Activated T-helper 1 cell treated with anti-CD3 and anti-CD28 coated beads, Interleukin-12 subunit alpha, Interleukin-12 subunit beta, Interleukin-2, Interleukin-4 antibody, amounts not matched to agents 30 ng/mL and 10 ng/mL and 1 ng/mL, durations not matched to agents 14 hours and 24 hours and 36 hours (primary cell): ENCODE results near the gene GALNT9. TPM values are rescaled to one million over a fixed set of nuclear protein-coding genes. Genes with fewer than 3 reads are reported as not detected.

Experiments used
- DNase-seq: peaks from one replicate; pipeline ENCODE4 v3.0.0; 2021; ENCODE audit warnings: low spot score
- H3K27ac Mint-ChIP-seq: one replicate; pipeline ENCODE4 v1.8.0; 2021; ENCODE audit warnings: mild to moderate bottlenecking, mixed read lengths
- H3K27me3 Mint-ChIP-seq: one replicate; pipeline ENCODE4 v1.8.0; 2022; ENCODE audit warnings: mild to moderate bottlenecking, moderate library complexity, mixed read lengths; ENCODE audit not compliant: insufficient read depth
- H3K36me3 Mint-ChIP-seq: one replicate; pipeline ENCODE4 v1.8.0; 2021; ENCODE audit warnings: low read depth, mixed read lengths
- H3K4me1 Mint-ChIP-seq: one replicate; pipeline ENCODE4 v1.8.0; 2021; ENCODE audit warnings: low read depth, mixed read lengths
- H3K4me3 Mint-ChIP-seq: one replicate; pipeline ENCODE4 v1.8.0; 2021; ENCODE audit warnings: mild to moderate bottlenecking, moderate library complexity, mixed read lengths
- H3K9me3 Mint-ChIP-seq: one replicate; pipeline ENCODE4 v1.8.0; 2021; ENCODE audit warnings: mixed read lengths
- intact Hi-C: fragments of 100-400 bp; cut with micrococcal nuclease; formaldehyde crosslinking; loops from one replicate; pipeline ENCODE4 v1.15.1; 2024
- total RNA-seq: library from RNA; stranded (reverse); gene quantifications from 2 replicates; pipeline ENCODE4 v1.2.3, GENCODE V29; 2022

Gene GALNT9
- total RNA-seq, 1 donor from 2014 or later = not detected

DNA sequence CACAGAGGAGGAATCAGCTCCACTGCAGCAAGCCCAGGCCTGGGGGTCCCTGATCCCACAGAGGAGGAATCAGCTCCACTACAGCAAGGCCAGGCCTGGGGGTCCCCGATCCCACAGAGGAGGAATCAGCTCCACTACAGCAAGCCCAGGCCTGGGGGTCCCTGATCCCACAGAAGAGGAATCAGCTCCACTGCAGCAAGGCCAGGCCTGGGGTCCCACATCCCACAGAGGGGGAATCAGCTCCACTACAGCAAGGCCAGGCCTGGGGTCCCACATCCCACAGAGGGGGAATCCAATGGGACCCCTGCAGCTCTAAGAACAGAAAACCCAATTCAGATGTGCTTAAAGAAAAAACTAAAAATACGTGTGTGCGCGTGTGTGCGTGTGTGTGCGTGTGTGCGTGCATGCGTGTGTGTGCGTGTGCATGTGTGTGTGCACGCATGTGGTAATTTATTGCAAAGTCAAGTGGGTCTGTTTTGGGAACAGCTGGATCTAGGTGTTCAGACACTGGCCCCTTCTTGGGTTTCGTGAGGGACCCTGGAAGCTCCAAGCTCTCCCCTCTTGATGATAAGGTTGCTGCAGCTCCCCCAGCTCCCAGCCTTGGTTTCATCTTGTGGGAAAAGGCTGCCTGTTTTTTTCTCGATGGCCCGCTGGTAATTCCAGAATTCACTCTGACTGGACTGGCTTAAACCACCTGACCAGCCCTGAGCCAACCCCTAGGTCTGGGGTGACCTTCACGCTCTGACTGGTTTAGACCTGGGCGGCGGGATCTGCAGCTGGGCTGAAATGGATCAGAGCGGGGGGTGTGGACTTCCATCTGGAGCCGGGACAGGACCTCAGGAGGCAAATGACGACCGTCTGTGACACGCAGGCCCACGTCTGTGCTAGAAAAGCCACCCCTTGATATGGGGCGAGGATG lies 47.1 kb downstream of the GALNT9 start:
- intact Hi-C loops = no loop called here
- Mint-ChIP-seq H3K4me1 (no peaks in the 10 kb centered on the region), H3K4me3 (no peak overlapping the region), H3K27ac (no peak overlapping the region), H3K9me3 (no peaks in the 10 kb centered on the region), H3K36me3 (no peaks in the 10 kb centered on the region), H3K27me3 (peaks cover 7% of the 10 kb centered on the region)
- no peak for DNase-seq

DNA sequence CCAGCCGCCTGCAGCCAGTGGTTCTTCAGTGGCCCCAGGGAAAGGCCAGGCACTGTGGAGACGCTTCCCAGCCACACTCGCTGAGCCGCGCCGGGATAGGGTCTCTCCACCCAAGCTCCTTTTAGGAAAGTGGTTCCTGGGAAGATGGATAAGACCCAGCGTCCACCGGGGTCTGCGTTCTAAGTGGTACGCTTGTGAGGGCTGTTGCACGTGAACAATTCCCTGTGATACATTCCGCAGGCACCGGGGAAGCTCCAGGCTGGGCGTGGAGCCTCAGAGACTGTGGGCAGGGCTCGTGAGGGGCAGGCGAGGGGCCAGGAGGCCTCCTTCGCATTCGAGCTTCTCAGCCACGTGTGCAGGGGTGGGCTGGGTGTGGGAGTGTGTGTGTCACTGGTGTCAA lies 48.4 kb downstream of the GALNT9 start:
- DNase-seq = no peak
- intact Hi-C loops = no loop called here
- Mint-ChIP-seq H3K4me3 (no peak overlapping the region), H3K36me3 (no peaks in the 10 kb centered on the region), H3K9me3 (no peaks in the 10 kb centered on the region), H3K27me3 (peaks cover 7% of the 10 kb centered on the region), H3K27ac (no peak overlapping the region), H3K4me1 (no peaks in the 10 kb centered on the region)

DNA sequence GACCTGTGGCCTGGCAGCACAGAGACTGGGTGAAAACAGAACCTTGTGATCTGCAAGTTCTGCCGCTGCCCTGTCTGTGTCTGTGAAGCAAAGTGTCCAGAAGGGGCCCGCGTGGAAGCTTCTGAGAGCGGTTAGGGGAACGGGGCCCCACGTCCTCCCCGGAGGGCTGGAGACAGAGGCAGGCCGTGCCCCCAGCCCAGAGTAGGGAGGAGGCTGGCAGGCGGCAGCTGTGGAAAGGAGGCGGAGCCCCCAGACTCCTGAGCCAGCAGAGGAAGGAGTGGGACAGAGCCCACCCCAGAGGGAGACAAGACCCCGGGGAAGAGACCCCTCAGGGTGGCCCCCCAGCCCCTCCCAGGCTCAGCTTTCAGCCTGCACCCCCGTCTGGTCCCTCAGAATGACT lies 49.0 kb downstream of the GALNT9 start:
- no peaks in the 10 kb centered on the region for H3K9me3 Mint-ChIP-seq
- intact Hi-C loops = no loop called here
- H3K4me3 Mint-ChIP-seq = no peak overlapping the region
- H3K27ac Mint-ChIP-seq = no peak overlapping the region
- H3K36me3 Mint-ChIP-seq = no peaks in the 10 kb centered on the region
- no peaks in the 10 kb centered on the region for H3K4me1 Mint-ChIP-seq
- H3K27me3 Mint-ChIP-seq = peaks cover 4% of the 10 kb centered on the region
- no peak for DNase-seq

DNA sequence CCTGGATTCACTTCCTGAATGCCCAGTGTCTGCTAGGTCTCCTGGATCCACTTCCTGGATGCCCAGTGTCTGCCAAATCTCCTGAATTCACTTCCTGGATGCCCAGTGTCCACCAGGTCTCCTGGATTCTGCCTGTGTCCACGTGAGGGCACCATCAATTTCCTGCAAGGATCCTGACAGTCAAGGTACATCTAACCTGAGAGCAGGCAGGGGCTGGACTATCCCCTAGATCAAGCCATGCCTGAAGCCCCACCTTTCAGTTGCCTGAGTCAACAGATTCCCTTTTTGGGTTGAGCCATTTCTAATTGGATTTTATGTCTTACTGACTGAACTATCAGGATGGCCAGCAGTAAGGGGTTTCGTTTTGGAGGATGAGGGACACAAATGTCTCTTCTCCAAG lies 49.5 kb downstream of the GALNT9 start:
- Mint-ChIP-seq H3K4me3 (no peak overlapping the region), H3K36me3 (no peaks in the 10 kb centered on the region), H3K27me3 (peaks cover 4% of the 10 kb centered on the region), H3K9me3 (no peaks in the 10 kb centered on the region), H3K27ac (no peak overlapping the region), H3K4me1 (no peaks in the 10 kb centered on the region)
- no peak for DNase-seq
- intact Hi-C loops = no loop called here

DNA sequence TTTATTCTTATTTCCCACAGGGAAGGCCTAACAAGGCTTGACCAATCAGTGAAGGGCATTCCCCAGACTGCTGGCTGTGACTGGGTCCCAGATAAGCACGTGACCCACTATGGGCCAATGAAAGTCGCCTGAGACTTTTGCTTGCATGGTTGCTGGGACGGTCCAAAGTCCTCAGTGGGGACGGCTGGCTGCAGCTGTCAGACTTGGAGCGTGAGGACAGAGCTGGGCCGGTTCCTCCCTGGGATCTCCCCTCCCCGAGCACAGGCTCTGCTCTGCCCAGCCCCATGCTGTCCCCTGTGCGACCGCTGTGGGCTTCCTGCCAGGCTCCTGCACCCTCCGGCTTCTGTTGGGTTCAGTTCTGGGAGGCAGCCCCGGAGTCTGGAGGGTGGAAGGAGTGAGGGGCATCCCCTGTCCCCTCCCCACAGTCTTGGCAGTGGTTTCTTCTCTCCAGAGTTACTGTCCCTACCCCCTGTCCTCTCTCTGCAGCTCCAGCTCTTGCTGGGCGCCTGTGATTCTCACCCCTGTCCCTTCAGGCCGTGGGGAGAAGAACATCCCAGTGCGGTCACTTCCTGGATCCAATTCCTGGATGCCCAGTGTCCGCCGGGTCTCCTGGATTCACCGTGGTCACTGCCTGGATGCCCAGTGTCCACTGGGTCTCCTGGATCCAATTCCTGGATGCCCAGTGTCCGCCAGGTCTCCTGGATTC lies 50.1 kb downstream of the GALNT9 start:
- Mint-ChIP-seq H3K4me3 (no peak overlapping the region), H3K4me1 (no peaks in the 10 kb centered on the region), H3K27me3 (peaks cover 2% of the 10 kb centered on the region), H3K27ac (no peak overlapping the region), H3K9me3 (no peaks in the 10 kb centered on the region), H3K36me3 (no peaks in the 10 kb centered on the region)
- intact Hi-C loops = no loop called here
- no peak for DNase-seq

DNA sequence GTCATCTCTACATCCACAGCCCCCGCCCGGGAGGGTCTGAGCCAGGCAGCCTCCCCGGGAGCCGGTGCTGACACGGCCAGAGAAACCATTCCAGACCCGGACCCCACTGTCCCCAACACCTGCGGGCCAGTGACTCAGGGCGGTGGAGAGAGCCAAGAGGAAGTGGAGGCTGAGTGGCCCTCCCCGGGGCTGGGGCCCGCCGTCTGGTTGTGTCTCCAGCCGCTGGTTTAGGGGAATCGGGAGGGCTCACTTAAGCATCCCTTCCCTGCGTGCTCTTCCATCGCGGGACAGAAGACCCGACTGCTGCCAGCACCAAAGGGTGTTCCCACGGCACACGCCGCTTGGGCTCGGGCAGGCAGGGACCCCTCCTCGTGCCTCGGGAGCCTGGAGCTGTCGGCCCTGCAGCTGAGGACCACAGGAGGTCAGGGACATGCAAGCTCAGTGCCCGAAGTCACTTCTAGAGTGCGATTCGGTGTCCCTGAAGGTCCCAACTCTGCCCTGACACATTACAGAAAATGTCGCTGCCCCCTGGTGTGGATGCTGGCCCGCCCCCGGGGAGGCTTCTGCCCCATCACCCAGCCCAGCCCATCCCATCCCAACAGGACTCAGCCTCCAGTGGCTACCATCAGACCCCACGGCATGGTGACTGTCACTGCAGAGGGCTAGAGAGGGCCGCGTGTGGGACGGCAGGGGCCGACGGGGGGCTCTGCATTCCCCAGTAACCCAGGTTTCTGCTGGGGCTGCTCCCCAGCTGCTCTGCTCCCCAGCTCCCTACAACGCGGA lies 50.8 kb downstream of the GALNT9 start:
- H3K27ac Mint-ChIP-seq = no peak overlapping the region
- peaks cover 2% of the 10 kb centered on the region for H3K27me3 Mint-ChIP-seq
- H3K4me3 Mint-ChIP-seq = no peak overlapping the region
- no peaks in the 10 kb centered on the region for H3K36me3 Mint-ChIP-seq
- no peaks in the 10 kb centered on the region for H3K4me1 Mint-ChIP-seq
- no peaks in the 10 kb centered on the region for H3K9me3 Mint-ChIP-seq
- DNase-seq = no peak
- intact Hi-C loops = no loop called here

DNA sequence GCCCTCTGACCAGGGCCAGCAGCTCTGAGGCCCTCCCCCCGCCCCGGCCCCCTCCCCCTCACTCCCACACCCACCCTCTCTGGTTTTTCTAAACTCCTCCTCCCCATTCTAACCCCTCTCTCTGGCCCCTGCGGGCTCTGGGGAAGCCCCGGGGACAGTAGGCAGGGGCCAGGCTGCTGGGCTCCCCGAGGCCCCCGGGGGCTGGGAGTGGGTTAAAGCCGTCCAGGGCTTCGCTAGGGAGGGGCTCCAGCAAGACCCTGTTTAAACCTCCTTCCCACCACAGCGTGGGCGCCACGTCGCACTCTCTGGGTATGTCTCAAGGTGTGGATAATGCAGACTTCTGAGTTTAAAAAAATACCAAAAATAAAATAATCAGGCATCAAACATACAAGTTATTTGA lies 51.4 kb downstream of the GALNT9 start:
- H3K9me3 Mint-ChIP-seq = no peaks in the 10 kb centered on the region
- H3K4me1 Mint-ChIP-seq = no peaks in the 10 kb centered on the region
- intact Hi-C loops = no loop called here
- DNase-seq = no peak
- no peak overlapping the region for H3K27ac Mint-ChIP-seq
- no peaks in the 10 kb centered on the region for H3K36me3 Mint-ChIP-seq
- H3K27me3 Mint-ChIP-seq = peaks cover 2% of the 10 kb centered on the region
- no peak overlapping the region for H3K4me3 Mint-ChIP-seq

DNA sequence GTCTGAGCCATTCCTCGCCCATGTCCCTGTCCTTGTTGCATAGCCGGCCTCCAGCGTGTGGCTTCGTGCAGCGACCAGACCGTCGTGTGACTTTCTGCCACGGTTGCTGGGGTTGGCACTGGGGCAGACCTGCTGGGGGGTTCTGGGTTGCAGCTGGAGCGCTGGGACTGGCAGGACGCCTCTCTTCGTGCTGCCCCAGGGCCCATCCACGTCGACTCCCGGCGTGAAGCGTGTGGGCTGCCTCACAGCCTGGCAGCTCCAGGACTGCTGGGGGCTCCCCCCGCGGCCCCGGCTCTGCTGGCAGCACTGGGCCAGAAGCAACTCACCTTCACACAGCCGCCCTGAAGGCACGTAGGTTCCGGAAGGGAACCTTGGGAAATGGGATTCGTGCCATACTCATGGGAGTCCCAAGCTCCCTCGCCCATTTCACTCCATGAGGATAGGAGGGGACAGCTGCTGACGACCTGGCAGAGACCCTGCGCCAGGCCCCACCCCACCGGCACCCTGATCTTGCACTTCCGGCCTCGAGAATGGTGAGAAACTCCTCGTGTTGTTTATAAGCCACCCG lies 51.9 kb downstream of the GALNT9 start:
- no peak overlapping the region for H3K4me3 Mint-ChIP-seq
- no peak for DNase-seq
- no peaks in the 10 kb centered on the region for H3K36me3 Mint-ChIP-seq
- peaks cover 2% of the 10 kb centered on the region for H3K27me3 Mint-ChIP-seq
- no peaks in the 10 kb centered on the region for H3K9me3 Mint-ChIP-seq
- H3K27ac Mint-ChIP-seq = no peak overlapping the region
- H3K4me1 Mint-ChIP-seq = no peaks in the 10 kb centered on the region
- intact Hi-C loops = no loop called here

DNA sequence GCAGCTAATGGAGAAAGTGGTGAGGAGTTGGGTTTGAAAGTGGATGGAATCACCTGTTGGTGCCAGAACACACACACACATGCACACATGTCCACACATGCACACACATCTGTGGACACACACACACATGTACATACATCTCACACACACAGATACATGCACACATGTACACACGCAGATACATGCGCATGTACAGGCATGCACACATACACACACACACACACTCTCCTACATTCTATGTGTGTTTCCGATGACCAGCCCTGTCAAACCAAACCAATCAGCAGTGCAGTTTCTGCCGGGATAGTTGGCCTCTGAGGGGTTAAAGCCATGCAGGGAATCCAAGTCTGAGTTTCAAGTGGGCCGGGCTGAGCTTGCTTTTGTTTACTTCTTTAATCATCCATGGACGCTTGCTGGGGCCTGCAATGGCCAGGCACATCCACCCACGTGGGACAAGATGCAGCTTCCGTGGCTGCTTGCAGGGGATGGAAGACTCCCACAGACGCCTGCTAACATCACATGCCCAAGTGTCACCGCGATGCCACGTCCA lies 52.5 kb downstream of the GALNT9 start:
- DNase-seq = no peak
- Mint-ChIP-seq H3K27ac (no peak overlapping the region), H3K4me1 (no peaks in the 10 kb centered on the region), H3K36me3 (no peaks in the 10 kb centered on the region), H3K9me3 (no peaks in the 10 kb centered on the region), H3K27me3 (peaks cover 2% of the 10 kb centered on the region), H3K4me3 (no peak overlapping the region)
- intact Hi-C loops = no loop called here

DNA sequence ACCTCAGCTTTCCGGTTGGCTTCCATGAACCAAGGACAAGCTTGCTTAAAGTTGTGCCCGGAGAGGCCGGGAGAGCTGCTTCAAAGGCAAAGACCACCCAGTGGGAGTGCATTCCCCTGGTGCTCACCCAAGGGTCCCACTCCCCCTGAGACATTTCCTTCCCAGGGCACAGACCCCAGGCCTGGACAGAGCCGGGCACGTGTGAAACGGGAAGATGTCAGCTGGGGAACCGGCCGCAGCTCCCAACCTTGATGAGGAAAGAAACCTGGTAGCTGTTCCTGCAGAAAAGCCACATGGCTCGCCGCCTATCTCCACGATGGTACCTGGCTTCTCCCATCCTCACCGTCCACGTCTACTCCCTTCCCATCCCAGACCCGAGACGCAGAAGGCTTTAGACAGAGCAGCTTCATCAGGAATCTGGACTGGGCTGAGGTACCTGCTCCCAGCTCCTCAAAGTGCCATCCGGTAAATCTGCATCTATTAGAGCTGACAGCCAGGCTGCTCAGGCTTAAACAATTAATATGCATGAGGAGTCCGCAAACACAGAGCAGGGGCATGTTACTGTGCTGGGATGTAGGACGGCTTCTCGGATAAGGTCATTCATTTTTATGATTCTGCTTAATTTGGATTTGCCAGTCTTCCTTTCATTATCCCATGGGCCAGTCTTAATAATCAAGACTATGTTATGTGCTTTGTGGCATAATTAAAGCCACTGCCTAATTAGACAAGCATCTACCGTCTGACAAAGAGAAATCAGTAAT lies 53.1 kb downstream of the GALNT9 start:
- intact Hi-C loops = no loop called here
- H3K36me3 Mint-ChIP-seq = no peaks in the 10 kb centered on the region
- DNase-seq = no peak
- no peaks in the 10 kb centered on the region for H3K4me1 Mint-ChIP-seq
- no peak overlapping the region for H3K27ac Mint-ChIP-seq
- H3K4me3 Mint-ChIP-seq = no peak overlapping the region
- H3K27me3 Mint-ChIP-seq = peaks cover 2% of the 10 kb centered on the region
- H3K9me3 Mint-ChIP-seq = no peaks in the 10 kb centered on the region

DNA sequence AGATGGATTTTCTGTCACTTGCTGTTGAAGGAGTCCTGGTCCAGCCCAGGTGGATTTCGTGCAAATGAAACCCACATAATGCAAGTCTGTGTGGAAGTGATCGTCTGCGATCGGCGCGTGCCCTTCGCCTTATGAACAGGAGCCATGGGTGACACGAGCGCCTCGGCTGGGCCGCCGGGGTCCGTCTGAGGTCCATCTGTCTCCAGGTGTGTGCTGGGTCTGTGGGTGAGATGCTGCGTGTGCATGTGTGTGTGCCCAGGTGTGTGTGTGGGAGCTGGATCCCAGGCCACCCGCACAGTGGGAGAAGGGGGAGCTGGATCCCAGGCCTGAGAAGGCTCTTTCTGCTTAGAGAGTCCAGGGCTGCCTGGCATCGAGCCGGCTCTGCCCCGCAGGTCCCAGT lies 53.8 kb downstream of the GALNT9 start:
- Mint-ChIP-seq H3K4me1 (no peaks in the 10 kb centered on the region), H3K27ac (no peak overlapping the region), H3K36me3 (no peaks in the 10 kb centered on the region), H3K4me3 (no peak overlapping the region), H3K9me3 (no peaks in the 10 kb centered on the region), H3K27me3 (peaks cover 2% of the 10 kb centered on the region)
- no peak for DNase-seq
- intact Hi-C loops = no loop called here

DNA sequence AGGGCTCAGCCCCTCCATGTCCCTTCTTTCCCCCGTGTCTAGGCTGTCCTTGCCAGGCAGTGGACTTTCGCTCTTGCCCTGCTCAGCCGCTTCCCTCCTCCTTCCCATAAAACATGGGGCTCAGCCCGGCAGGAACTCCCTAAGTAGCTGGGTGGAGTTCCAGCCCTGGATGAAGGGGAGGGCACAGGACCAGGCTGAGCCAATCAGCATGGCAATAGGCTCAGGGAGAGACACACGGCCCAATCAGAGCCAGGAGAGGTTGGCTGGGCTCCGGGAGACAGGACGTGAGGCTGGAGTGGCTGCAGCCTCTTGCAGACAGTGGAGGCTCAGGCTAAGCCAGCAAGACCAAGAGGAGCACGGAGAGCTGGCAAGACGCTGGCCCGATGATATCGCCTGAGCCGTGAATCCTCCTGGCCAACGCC lies 54.3 kb downstream of the GALNT9 start:
- Mint-ChIP-seq H3K4me3 (no peak overlapping the region), H3K27me3 (peaks cover 2% of the 10 kb centered on the region), H3K4me1 (no peaks in the 10 kb centered on the region), H3K36me3 (no peaks in the 10 kb centered on the region), H3K9me3 (no peaks in the 10 kb centered on the region), H3K27ac (no peak overlapping the region)
- intact Hi-C loops = no loop called here
- no peak for DNase-seq
